Embryonic facial prominence (tissue), 1 donor: Measurements from ENCODE around the gene CYP17A1.
"Not testable (repeated sequence)": the region's sequence is repeated elsewhere in the genome, so short reads cannot be mapped to it uniquely, and the experiment has no call there.

Source experiments
- DNase-seq: peaks from one replicate; pipeline ENCODE4 v3.0.0-alpha.2; 2016; ENCODE audit errors: extremely low spot score

Gene CYP17A1, protein sequence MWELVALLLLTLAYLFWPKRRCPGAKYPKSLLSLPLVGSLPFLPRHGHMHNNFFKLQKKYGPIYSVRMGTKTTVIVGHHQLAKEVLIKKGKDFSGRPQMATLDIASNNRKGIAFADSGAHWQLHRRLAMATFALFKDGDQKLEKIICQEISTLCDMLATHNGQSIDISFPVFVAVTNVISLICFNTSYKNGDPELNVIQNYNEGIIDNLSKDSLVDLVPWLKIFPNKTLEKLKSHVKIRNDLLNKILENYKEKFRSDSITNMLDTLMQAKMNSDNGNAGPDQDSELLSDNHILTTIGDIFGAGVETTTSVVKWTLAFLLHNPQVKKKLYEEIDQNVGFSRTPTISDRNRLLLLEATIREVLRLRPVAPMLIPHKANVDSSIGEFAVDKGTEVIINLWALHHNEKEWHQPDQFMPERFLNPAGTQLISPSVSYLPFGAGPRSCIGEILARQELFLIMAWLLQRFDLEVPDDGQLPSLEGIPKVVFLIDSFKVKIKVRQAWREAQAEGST

GRCh38 chr10:102837230-102837721, at the start of gene CYP17A1:
TSS of gene CYP17A1 (minus strand) at chr10:102837413. CDS start at chr10:102837361, 52 bp downstream.
- no peak for DNase-seq

DNA sequence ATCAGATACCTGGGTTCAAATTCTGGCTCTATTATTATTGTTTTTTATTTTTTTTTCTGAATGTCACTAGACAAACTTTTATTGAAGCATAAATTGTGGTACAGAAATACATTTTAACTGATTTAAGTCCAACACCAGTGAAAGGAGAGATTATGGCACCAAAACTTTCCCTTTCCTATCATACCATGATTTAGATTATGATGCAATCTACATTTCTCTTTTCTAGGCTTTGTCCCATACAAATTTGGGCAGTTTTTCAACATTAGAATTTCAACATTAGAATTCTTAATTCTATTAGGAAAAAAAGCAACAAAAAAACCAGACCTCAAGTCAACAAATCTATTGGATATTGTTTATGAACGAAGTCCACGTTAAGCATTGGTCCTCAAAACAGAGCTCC, 43.0 kb upstream of the CYP17A1 start:
- DNase-seq, result no peak

GRCh38 chr10:102878629-102879028, 41.4 kb upstream of the CYP17A1 start:
- DNase-seq, result no peak

GRCh38 chr10:102876747-102877153, 39.5 kb upstream of the CYP17A1 start:
- DNase-seq, result no peak

- DNase-seq, result no peak
Measured at GRCh38 chr10:102872163-102872562, 35.0 kb upstream of the CYP17A1 start.

GRCh38 chr10:102870221-102870620, 33.0 kb upstream of the CYP17A1 start:
- no peak for DNase-seq

- peak; percentile 29 for DNase-seq
Measured at GRCh38 chr10:102869258-102870198, 32.3 kb upstream of the CYP17A1 start, which contains the start of gene AS3MT. TSS of gene AS3MT (plus strand) at chr10:102869470. CDS start at chr10:102869593, 123 bp downstream.

DNA sequence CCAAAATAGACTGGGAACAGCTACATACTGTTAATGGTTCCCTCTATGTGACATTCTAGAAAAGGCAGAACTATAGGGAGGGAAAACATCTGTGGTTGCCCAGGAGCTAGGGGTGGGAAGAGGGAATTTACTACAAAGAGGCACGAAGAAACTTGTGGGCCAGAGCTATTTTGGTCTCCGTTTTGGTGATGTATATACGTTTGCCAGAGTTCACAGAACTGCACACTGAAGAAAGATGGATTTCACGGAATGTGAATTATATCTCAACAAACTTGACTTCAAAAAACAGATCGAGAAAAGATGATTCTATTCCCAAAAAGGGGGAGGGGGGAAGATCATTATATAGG, 31.7 kb upstream of the CYP17A1 start:
- no peak for DNase-seq

- DNase-seq, result no peak
Measured at GRCh38 chr10:102865620-102866019, 28.4 kb upstream of the CYP17A1 start.

DNA sequence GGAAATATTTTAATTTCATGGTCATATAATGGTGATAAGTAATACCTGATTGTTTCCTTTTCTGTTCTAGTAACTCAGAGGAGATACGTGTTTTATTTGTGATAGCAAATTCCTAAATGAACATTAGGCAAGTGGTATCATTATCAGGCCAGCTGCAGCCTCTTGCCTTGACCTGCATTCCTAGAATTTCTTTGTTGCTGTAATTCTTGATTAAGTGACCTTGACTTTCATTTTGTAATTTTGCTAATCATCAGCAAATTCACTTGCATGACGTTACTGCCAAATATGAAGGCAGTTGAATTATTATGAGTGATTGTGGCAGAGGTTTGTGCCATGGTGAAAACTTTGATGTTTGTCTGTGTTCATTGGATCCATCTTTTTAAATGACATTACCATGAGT, 26.4 kb upstream of the CYP17A1 start:
- no peak for DNase-seq

- no peak for DNase-seq
Measured at GRCh38 chr10:102859911-102860310, 22.7 kb upstream of the CYP17A1 start.

DNA sequence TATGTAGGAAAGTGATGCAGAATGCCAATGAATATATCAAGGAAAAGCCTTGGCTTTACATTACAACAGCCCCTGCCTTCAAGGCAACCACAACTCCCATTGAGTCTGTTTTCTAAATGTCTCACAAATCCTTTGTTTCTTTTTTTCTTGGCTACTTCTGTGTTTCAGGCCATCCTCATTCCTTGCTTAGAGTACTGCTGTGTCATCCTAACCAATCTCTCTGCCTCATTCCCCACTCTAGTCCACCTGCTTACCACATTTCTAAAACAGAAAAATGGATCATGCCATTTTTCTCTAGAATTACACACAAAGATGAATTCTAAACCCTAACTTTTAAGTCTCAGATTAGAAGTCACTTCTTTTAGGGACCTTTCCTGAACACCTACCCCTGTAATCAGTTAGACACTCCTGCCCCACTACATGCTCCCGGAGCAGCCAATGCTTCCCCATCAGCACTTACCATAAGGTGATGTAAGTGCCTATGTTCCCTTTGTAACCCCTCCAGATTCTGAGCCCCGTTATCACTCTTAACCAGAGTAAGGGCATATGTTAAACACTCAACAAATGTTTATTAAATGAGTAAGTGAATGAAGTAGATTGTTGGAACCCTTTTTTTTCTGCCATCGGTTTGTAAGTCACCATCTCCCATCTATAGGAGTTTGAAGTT, 19.7 kb upstream of the CYP17A1 start:
- no peak for DNase-seq

GRCh38 chr10:102855731-102856436, 18.7 kb upstream of the CYP17A1 start:
- not testable (repeated sequence) for DNase-seq

- DNase-seq, result not testable (repeated sequence)
Measured at GRCh38 chr10:102853237-102853636, 16.0 kb upstream of the CYP17A1 start.

- no peak for DNase-seq
Measured at GRCh38 chr10:102850025-102850518, 12.9 kb upstream of the CYP17A1 start.

GRCh38 chr10:102845352-102845902, 8.2 kb upstream of the CYP17A1 start:
- DNase-seq, result no peak

GRCh38 chr10:102844190-102844776, 7.1 kb upstream of the CYP17A1 start:
- DNase-seq, result not testable (repeated sequence)

DNA sequence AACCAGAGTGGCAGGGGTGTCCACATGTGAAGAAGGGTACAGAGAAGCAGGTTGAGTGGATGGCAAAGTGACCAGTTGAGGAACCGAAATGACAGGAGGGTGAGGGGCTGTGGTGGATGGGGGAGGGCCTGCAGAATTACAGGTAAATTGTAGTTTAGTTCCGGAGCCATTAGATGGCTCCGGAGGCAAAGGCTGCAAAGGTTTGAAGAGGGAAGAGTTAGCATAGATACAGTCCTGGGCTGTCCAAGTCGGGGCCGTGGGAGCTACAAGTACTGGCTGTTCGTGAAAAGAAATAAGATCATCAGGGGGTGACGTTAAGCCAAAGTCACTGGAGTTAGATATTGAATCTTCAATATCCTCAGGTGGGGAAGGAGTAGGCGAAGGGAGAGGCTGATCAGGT, 5.9 kb upstream of the CYP17A1 start:
- not testable (repeated sequence) for DNase-seq

- no peak for DNase-seq
Measured at GRCh38 chr10:102841827-102842345, 4.7 kb upstream of the CYP17A1 start.
